Pulmonary artery endothelial cell (primary cell): ENCODE results near the gene RSBN1L. TPM values are rescaled to one million over a fixed set of nuclear protein-coding genes. Genes with fewer than 3 reads are reported as not detected.
"Not testable (repeated sequence)": the region's sequence is repeated elsewhere in the genome, so short reads cannot be mapped to it uniquely, and the experiment has no call there.

Source experiments
- DNase-seq: peaks from one replicate; pipeline ENCODE4 v3.0.0-alpha.2; 2011; ENCODE audit warnings: low read depth, low spot score
- total RNA-seq: library from RNA; depleted of rRNA; stranded (reverse); fragments of >200 nt; gene quantifications from 2 replicates; pipeline ENCODE4 v1.2.3, GENCODE V29; 2014

The RSBN1L gene
- total RNA-seq, 1 donor from 2014 or later, result 10.2 TPM

DNA sequence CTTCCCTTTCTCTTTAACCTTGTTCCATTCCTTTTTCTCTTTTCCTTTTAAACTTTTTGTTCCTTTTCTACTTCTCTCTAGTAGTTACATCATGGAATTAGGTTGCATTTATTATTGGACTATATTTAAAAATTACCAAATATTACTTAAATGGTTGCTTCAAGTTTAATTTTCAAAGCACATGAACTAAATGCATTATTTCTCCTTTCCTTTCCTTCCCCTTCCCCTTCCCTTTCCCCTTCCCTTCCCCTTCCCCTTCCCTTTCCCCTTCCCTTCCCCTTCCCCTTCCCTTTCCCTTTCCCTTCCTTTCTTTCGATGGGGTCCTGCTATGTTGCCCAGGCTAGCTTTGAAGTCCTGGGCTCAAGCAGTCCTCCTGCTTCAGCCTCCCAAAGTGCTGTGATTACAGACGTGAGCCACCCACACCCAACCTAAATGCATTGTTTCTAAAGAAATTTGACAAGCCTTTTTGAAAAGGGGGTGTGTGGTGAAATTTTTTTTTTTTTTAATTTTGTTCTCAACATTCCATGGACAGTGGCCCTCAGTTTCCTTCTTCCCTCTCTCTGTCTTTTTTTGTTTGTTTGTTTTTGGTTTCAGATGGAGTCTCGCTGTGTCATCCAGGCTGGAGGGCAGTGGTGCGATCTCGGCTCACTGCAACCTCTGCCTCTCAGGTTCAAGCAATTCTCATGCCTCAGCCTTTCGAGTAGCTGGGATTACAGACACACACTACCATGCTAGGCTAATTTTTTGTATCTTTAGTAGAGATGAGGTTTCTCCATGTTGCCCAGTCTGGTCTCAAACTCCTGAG, 70.7 kb downstream of the RSBN1L start:
- DNase-seq, result no peak

DNA sequence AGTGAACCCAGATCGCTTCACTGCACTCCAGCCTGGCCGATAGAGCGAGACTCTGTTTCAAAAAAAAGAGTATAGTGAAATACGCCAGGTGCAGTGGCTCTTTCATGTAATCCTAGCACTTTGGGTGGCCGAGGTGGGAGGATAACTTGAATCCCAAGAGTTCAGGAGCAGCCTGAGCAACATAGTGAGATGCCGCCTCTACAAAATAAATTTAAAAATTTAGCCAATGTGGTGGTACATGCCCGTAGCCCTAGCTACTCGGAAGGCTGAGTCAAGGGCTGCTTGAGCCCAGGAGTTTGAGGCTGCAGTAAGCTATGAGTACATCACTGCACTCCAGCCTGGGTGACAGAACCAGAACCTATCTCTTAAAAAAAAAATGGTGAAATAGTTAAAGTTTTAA, 74.1 kb downstream of the RSBN1L start:
- DNase-seq, result no peak

- DNase-seq, result no peak
Observed at GRCh38 chr7:77771901-77772300, 75.6 kb downstream of the RSBN1L start.

DNA sequence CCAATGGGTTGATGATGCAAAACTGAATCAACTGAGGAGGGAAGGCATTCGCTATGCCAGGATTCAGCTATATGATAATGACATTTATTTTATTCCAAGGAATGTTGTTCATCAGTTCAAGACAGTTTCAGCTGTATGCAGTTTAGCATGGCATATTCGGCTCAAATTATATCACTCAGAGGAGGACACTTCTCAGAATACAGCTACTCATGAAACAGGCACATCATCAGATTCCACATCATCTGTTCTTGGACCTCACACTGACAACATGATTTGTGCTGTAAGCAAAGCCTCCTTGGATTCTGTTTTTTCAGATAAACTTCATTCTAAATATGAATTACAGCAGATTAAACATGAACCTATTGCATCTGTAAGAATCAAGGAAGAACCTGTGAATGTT, 82.3 kb downstream of the RSBN1L start:
- no peak for DNase-seq

DNA sequence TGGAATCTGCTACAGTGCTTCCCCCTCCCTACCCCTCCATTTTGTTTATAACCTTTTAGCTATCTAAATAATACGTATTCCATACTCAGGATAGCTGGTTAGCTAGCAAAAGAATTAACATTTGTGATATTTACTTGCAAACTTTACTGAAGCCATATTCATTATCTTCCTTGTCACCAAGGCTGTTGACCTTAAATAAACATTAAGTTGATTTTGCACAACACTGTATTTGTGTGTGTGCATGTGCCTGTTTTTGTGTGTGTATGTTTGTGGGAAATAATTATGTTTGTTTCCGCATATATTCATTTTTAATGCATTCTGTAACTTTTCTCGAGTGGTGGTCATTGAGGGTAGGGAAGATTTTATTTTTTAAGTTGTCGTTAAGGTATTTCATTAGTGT, 86.1 kb downstream of the RSBN1L start:
- no peak for DNase-seq

- no peak for DNase-seq
Observed at GRCh38 chr7:77783111-77783510, 86.9 kb downstream of the RSBN1L start.

DNA sequence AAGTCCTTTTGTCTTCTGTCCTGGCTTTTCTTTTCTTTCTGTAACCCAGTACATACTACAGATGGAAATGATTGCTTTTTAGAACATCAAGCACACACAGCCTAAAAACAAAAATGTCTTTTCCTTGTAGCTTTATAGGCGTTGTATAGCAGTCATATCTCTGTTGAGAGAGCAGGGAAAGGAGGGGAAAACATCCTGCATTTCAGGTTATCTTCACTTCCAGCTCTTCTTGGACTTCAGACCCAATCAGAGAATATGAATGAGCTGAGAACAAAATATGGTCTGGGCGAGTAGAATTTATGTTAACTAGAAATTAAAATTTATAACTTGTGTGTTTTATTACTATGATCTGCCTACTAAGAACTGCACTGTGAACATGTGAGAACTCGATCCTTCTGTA, 87.3 kb downstream of the RSBN1L start:
- no peak for DNase-seq

DNA sequence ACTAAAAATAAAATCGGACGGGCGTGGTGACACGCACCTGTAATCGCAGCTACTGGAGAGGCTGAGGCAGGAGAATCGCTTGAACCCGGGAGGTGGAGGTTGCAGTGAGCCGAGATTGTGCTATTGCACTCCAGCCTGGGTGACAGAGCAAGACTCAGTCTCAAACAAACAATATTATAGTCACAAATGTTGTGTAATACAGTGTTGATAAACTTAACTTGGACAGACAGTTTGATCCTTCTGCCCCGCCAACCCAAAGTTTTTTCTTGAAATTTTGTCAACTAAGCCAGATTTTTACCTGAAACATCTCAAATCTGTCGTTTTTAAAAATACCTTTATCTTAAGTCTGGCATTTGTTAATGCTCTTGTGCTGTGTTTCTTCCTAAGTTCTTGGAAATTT, 88.2 kb downstream of the RSBN1L start:
- not testable (repeated sequence) for DNase-seq

- no peak for DNase-seq
Observed at GRCh38 chr7:77786018-77786417, 89.8 kb downstream of the RSBN1L start.

- no peak for DNase-seq
Observed at GRCh38 chr7:77786741-77787140, 90.5 kb downstream of the RSBN1L start.

GRCh38 chr7:77788327-77788902, 92.2 kb downstream of the RSBN1L start:
- DNase-seq, result no peak

DNA sequence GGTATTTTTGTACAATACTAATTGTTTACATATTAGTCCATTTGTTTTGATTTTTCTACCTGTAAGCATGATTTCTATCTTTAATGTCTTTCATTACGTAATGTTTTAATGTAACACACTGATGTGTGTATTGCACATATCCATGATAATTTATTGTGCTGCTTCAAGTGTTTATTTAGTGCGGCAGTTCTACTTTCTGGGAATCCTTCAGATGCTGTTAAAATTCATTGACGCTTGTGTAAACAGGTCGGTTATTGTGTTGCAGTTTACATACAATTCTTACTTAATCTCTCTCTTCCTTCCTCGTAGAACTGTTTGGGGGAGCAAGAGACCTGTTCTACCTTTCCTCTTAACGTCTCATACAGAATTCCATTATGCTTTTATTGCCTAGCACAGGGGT, 95.1 kb downstream of the RSBN1L start:
- DNase-seq, result no peak

DNA sequence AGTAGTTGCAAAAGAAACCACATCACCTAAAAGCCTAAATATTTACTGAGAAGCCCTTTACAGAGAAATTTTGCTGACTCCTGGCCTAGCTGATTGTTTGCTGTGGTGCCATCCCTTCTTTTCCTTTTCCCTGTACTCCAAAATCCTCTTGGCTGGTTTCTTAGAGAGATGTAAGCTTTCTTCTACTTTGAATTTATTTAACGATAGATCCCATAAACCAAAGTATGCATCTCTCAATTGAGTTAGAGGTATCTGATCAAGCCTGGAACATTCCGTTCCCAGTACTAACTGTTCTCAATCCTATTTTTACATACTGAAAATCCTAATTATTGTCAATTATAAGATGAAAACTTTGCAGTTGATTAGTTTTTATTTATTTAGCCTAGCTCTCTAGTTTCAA, 95.7 kb downstream of the RSBN1L start:
- DNase-seq, result no peak

- no peak for DNase-seq
Observed at GRCh38 chr7:77794000-77794399, 97.7 kb downstream of the RSBN1L start.

- DNase-seq, result no peak
Observed at GRCh38 chr7:77796109-77796508, 99.8 kb downstream of the RSBN1L start.

- DNase-seq, result no peak
Observed at GRCh38 chr7:77796960-77797359, 100.7 kb downstream of the RSBN1L start.

DNA sequence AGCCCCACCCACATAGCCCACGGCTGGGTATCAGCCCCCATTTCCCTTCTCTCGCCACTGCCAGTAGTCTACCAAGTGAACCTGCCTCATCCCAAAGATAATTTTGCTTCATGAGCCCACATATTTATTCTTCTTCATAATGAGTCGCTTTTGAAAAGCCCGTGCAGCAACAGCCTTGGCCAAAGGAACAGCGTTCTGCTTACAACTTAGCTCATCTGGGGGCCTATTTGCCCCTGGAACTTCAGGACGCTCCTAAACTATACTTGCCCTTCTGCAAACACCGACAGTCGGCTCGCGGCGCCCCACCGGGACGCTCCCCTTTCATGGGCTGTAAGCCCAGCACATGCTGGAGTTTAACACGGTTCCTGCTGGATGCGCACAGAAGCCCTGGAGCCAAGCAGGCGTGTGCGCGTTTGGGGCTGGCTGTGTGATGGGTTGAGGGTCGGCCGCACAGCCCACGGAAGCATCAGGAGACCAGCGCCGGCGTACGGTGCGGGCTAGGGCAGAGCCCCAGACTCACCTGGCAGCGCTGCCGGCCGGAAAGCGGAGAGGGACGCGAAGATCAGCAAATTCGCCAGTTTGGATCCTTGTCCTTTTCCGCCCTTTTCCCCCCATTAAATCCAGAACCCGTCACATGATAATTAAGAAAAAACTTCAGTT, 101.6 kb downstream of the RSBN1L start:
- DNase-seq, result no peak

GRCh38 chr7:77798394-77799077, 102.3 kb downstream of the RSBN1L start, which contains the start of the genes PHTF2 and TMEM60:
PHTF2 (plus strand) TSS chr7:77798773.
TMEM60 (minus strand) TSS chr7:77798434; CDS start chr7:77794373, 4,061 bp downstream.
- peak; percentile 99 for DNase-seq

- no peak for DNase-seq
Observed at GRCh38 chr7:77799078-77799964, 103.1 kb downstream of the RSBN1L start.

- DNase-seq, result no peak
Observed at GRCh38 chr7:77800158-77800557, 103.9 kb downstream of the RSBN1L start.

GRCh38 chr7:77800730-77801129, 104.5 kb downstream of the RSBN1L start:
- no peak for DNase-seq
